Muscle layer of colon (tissue), 2 donors: Measurements from ENCODE around the gene IMPDH2.

Experiments used
- H3K27ac ChIP-seq: one replicate; pipeline ENCODE4 v1.7.0; 2013; ENCODE audit warnings: low read depth, mild to moderate bottlenecking, low read length, moderate library complexity
- H3K27me3 ChIP-seq, 2 donors: one replicate each; pipeline ENCODE4 v1.7.0; 2013; ENCODE audit warnings: low read length in 2 of 2, mild to moderate bottlenecking in 2 of 2; ENCODE audit not compliant: insufficient read depth in 2 of 2, control insufficient read depth in 1 of 2
- H3K36me3 ChIP-seq: one replicate; pipeline ENCODE4 v1.7.0; 2013; ENCODE audit warnings: mild to moderate bottlenecking, low read length; ENCODE audit not compliant: insufficient read depth
- H3K4me1 ChIP-seq: one replicate; pipeline ENCODE4 v1.7.0; 2013; ENCODE audit warnings: mild to moderate bottlenecking, low read length; ENCODE audit not compliant: insufficient read depth
- H3K4me3 ChIP-seq, 2 donors: one replicate each; pipeline ENCODE4 v1.7.0; 2013; ENCODE audit warnings: low read length in 2 of 2, low read depth in 1 of 2, mild to moderate bottlenecking in 1 of 2, moderate library complexity in 1 of 2
- H3K9ac ChIP-seq: one replicate; pipeline ENCODE4 v1.7.0; 2013; ENCODE audit warnings: low read length
- H3K9me3 ChIP-seq: one replicate; pipeline ENCODE4 v1.7.0; 2013; ENCODE audit warnings: mild to moderate bottlenecking, low read length
- donor health status: abdominal sarcoma.
- donor health status: Adenocarcinoma of cecum.

The IMPDH2 gene

GRCh38 chr3:48989126-48989795 lies 39.9 kb downstream of the IMPDH2 start:
- H3K9ac ChIP-seq = peak overlapping the region; percentile 97
- H3K36me3 ChIP-seq = peaks cover 23% of the 10 kb centered on the region
- H3K4me1 ChIP-seq = peaks cover 18% of the 10 kb centered on the region
- H3K4me3 ChIP-seq = peak overlapping the region; percentile 63 to 94
- H3K27me3 ChIP-seq = no peaks in the 10 kb centered on the region
- no peaks in the 10 kb centered on the region for H3K9me3 ChIP-seq
- H3K27ac ChIP-seq = peak overlapping the region; percentile 97

DNA sequence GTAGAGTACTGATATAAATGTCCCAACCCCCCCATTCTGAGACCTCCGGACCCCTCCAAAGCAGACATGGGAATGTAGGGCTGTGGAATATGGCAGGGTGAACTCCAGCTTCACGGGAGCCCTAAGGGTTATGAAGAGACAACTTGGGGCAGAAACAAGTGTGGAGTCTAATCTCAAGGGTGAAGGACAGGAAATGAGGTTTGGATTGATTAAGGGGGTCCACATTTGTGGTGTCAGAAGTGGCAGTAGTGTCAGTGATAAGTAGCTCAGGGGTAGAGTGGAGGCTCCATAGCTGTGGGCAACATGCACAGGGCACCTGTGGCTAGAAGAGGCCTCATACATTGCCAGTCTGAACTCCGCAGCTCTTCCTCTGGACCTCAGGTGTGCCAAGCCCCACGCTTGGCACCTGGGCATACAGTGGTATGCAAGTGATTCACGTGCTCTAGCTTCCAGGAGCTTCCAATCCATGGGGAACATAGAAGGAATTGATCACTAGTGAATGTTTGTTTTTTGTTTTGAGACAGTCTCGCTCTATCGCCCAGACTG lies 43.3 kb downstream of the IMPDH2 start:
- Histone ChIP-seq H3K9ac (no peak overlapping the region), H3K27ac (no peak overlapping the region), H3K9me3 (no peaks in the 10 kb centered on the region), H3K4me1 (peaks cover 9% of the 10 kb centered on the region), H3K27me3 (no peaks in the 10 kb centered on the region), H3K4me3 (no peak overlapping the region), H3K36me3 (peaks cover 52% of the 10 kb centered on the region)

DNA sequence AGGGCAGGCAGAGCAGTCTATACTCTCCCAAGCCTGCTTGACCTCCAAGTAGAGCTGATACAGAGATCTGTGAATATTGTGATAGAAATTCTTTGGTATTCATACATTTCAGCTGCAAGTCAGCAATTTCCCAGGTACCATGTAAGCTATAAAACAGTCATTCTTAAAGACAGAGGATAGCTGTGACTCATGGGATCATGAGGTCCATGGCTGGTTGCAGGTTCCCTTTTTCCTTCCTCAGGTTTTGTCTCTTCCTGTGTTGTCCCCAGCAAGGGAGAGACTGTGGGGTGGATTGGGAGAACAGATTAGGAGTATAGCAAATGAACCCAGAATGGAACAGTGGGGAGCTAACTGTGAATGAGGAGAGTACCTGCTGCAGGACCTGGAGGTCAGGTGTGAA lies 44.5 kb downstream of the IMPDH2 start:
- Histone ChIP-seq H3K27me3 (no peaks in the 10 kb centered on the region), H3K27ac (no peak overlapping the region), H3K36me3 (peaks cover 63% of the 10 kb centered on the region)

GRCh38 chr3:48983096-48983495 lies 46.1 kb downstream of the IMPDH2 start:
- Histone ChIP-seq H3K36me3 (peaks cover 71% of the 10 kb centered on the region), H3K27ac (no peak overlapping the region), H3K4me3 (no peak overlapping the region), H3K4me1 (no peaks in the 10 kb centered on the region), H3K9ac (no peak overlapping the region), H3K27me3 (no peaks in the 10 kb centered on the region), H3K9me3 (no peaks in the 10 kb centered on the region)

More for the DNA sequence above, 44.5 kb downstream of the IMPDH2 start:
- H3K9me3 ChIP-seq = no peaks in the 10 kb centered on the region
- H3K4me3 ChIP-seq = no peak overlapping the region
- peaks cover 6% of the 10 kb centered on the region for H3K4me1 ChIP-seq
- H3K9ac ChIP-seq = no peak overlapping the region

GRCh38 chr3:48982686-48983085 lies 46.5 kb downstream of the IMPDH2 start:
- H3K27ac ChIP-seq = no peak overlapping the region
- no peak overlapping the region for H3K4me3 ChIP-seq
- no peak overlapping the region for H3K9ac ChIP-seq
- no peaks in the 10 kb centered on the region for H3K27me3 ChIP-seq
- no peaks in the 10 kb centered on the region for H3K9me3 ChIP-seq
- H3K36me3 ChIP-seq = peaks cover 75% of the 10 kb centered on the region
- H3K4me1 ChIP-seq = no peaks in the 10 kb centered on the region

DNA sequence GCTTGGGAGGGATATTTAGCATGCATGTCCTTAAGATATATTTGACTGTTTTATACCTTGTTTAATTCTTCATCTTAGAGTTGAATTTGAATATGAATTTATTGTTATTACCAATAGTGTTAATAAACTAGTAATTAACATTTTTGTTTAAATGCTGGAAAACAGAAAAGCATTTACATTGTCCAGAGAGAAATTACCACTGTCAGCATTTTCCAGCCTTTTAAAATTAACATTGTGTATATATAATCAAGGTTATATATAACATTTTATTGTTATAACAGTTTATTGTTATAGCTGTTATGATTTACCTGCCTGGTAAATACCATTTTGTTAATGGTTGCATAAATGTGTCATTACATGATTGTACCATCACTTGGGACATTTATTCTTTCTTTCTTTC lies 47.2 kb downstream of the IMPDH2 start:
- no peak overlapping the region for H3K9ac ChIP-seq
- H3K27me3 ChIP-seq = no peaks in the 10 kb centered on the region
- H3K4me3 ChIP-seq = no peak overlapping the region
- no peaks in the 10 kb centered on the region for H3K4me1 ChIP-seq
- no peak overlapping the region for H3K27ac ChIP-seq
- H3K9me3 ChIP-seq = no peaks in the 10 kb centered on the region
- peaks cover 82% of the 10 kb centered on the region for H3K36me3 ChIP-seq

- H3K36me3 ChIP-seq = peaks cover 86% of the 10 kb centered on the region
Observed at GRCh38 chr3:48980295-48980694, 48.9 kb downstream of the IMPDH2 start.

DNA sequence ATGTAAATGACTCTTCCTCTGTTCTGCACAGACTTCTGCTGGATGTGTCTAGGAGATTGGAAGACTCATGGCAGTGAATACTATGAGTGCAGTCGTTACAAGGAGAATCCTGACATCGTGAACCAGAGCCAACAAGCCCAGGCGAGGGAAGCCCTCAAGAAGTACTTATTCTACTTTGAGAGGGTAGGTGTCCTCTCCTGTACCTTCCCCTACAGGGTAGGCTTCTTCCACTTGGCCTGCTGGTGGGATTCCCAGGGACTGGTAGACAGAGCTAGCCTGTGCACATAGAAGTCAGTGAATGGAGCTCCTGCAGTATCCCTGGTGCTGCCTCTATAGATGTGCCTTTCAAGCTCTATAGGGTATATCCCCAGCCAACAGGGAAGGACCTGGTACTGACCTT lies 49.7 kb downstream of the IMPDH2 start:
- no peak overlapping the region for H3K27ac ChIP-seq
- H3K36me3 ChIP-seq = peaks cover 86% of the 10 kb centered on the region
- H3K9ac ChIP-seq = no peak overlapping the region
- no peaks in the 10 kb centered on the region for H3K9me3 ChIP-seq
- H3K4me1 ChIP-seq = no peaks in the 10 kb centered on the region
- H3K27me3 ChIP-seq = no peaks in the 10 kb centered on the region
- no peak overlapping the region for H3K4me3 ChIP-seq

More at GRCh38 chr3:48980295-48980694, 48.9 kb downstream of the IMPDH2 start:
- Histone ChIP-seq H3K27me3 (no peaks in the 10 kb centered on the region), H3K9ac (no peak overlapping the region), H3K4me1 (no peaks in the 10 kb centered on the region), H3K27ac (no peak overlapping the region), H3K4me3 (no peak overlapping the region), H3K9me3 (no peaks in the 10 kb centered on the region)
